Ovary (tissue), 10 donors: ENCODE data around the gene CEP350. TPM values are rescaled to one million over a fixed set of nuclear protein-coding genes. Genes with fewer than 3 reads are reported as not detected.

Experiments
- DNase-seq, 5 donors: peaks; one replicate each; pipeline ENCODE4 v3.0.0-alpha.2; 2019 to 2020
- H3K27ac ChIP-seq, 2 donors: fragments of 200-600 bp; one replicate each; pipeline versions ENCODE4 v1.5.1 to v1.8.0; 2019 to 2022
- H3K27me3 ChIP-seq: fragments of 200-600 bp; one replicate; pipeline ENCODE4 v1.8.0; 2022
- H3K36me3 ChIP-seq: fragments of 200-600 bp; sonication (generic); one replicate; pipeline ENCODE4 v1.5.1; 2019
- H3K4me1 ChIP-seq: one replicate; pipeline ENCODE4 v1.8.1; 2013; ENCODE audit warnings: mild to moderate bottlenecking, moderate library complexity; ENCODE audit not compliant: insufficient read depth
- H3K4me3 ChIP-seq: fragments of 200-600 bp; sonication (generic); one replicate; pipeline ENCODE4 v1.5.1; 2017
- H3K9me3 ChIP-seq, 2 donors: fragments of 200-600 bp in 1 of 2; sonication (generic) in 1 of 2; one replicate each; pipeline versions ENCODE4 v1.5.1 to v1.8.1; 2013 to 2019; ENCODE audit warnings: mild to moderate bottlenecking in 1 of 2, moderate library complexity in 1 of 2
- CTCF ChIP-seq, 3 donors: fragments of 450-650 bp in 2 of 3; fragments of 200-600 bp in 1 of 3; IDR thresholded peaks; one replicate each; pipeline versions ENCODE4 v1.5.1 to v1.8.0; 2016 to 2022; ENCODE audit warnings: antibody characterized with exemption in 3 of 3, mild to moderate bottlenecking in 1 of 3
- EP300 ChIP-seq: sonication (generic); formaldehyde crosslinking; IDR thresholded peaks from one replicate; pipeline ENCODE4 v1.6.1; 2017; ENCODE audit warnings: antibody characterized with exemption
- POLR2A ChIP-seq: fragments of 450-650 bp; IDR thresholded peaks from one replicate; pipeline ENCODE4 v1.6.1; 2017; ENCODE audit warnings: antibody characterized with exemption, mild to moderate bottlenecking, moderate library complexity
- WGBS, 3 donors: extraction: QIAGEN DNeasy Blood & Tissue Kit in 1 of 3; methylation state at CpG; one replicate each; pipeline versions ENCODE4 v1.1.5 to v1.1.7; 2013 to 2017; 5-methylcytosine and 5-hydroxymethylcytosine counted together
- intact Hi-C, 4 donors: fragments of 100-400 bp; cut with DNase I; formaldehyde crosslinking; loops; one replicate each; pipeline versions ENCODE4 v1.11.0 to v1.15.1; 2022 to 2023
- long read RNA-seq, 3 donors: library from polyadenylated mRNA in 2 of 3; unstranded in 2 of 3; transcript quantifications; one replicate each; pipeline ENCODE4 v2.0.0 and lab custom pipeline, GENCODE V29; 2021 to 2026
- polyA plus RNA-seq, 2 donors: library from polyadenylated mRNA; stranded (reverse); fragments of 200-250 nt in 1 of 2; fragments of 350-450 nt in 1 of 2; fragmentation: Illumina TruSeq in 1 of 2; extraction: RNeasy Lipid Tissue Mini Kit (QIAGEN cat#74804) in 1 of 2; gene quantifications; one replicate each; pipeline ENCODE4 v1.2.3, GENCODE V29; 2013 to 2014
- total RNA-seq, 7 donors: library from RNA; depleted of rRNA in 2 of 7; stranded (reverse); fragments of >200 nt in 2 of 7; fragmentation: NEBNext Ultra II Directional in 3 of 7; extraction: Animal tissue kit (Norgen Biotek cat#: 25700) in 3 of 7; gene quantifications; one replicate each; pipeline versions ENCODE4 v1.1.0 to v1.2.4, GENCODE V29; 2016 to 2023
- donor health status: DM: no; HTN: no; CAD: no; lungs with moderate emphysema.
- donor health status: DM: no; HTN: no; CAD: no.
- donor health status: Bipolar disorder and iron deficiency.
- donor health status: DM: yes; HTN: yes; CAD: no.
- donor health status: DM: no; HTN: no; CAD: no.
- donor health status: DM: yes; HTN: yes; CAD: no.

Gene CEP350
- total RNA-seq (10 to 100 TPM; 38.7 to 69.4 (median 55.2) TPM), polyA plus RNA-seq (10 to 100 TPM in 1 of 2 donors, 1 to 10 TPM in 1; 7.9 to 16.2 TPM)
- long read RNA-seq, donor 1, partial matches to known transcripts: 14 of 21 reads
- long read RNA-seq, donor 1, other reads (novel, unspliced or antisense): 7 of 21 reads
- long read RNA-seq, donor 2, partial matches to known transcripts: 9 of 9 reads
- long read RNA-seq, donor 2, other reads (novel, unspliced or antisense): 0 of 9 reads
- long read RNA-seq, donor 3, partial matches to known transcripts: 5 of 11 reads
- long read RNA-seq, donor 3, other reads (novel, unspliced or antisense): 6 of 11 reads

GRCh38 chr1:179954493-179955286, at the start of gene CEP350:
CEP350 (plus strand) TSS chr1:179954810; CDS start chr1:179986182, 31,372 bp downstream.
- TF ChIP-seq POLR2A: peak; percentile 77
- no peak for TF ChIP-seq EP300
- peak in 1 of 3 donors; percentile 20 for TF ChIP-seq CTCF (IDR thresholded peaks at IDR 0.05)
- 0 to 1% (median 1%) methylated on average over 44 to 72 of the region's 72 CpGs for WGBS, 3 donors
- Histone ChIP-seq H3K4me3 (peak within 1 kb of the TSS; percentile 97), H3K27ac (peak within 1 kb of the TSS; percentile 88 to 92), H3K9me3 (no peaks in the 10 kb centered on the region), H3K4me1 (no peaks in the 10 kb centered on the region), H3K36me3 (no peaks in the 10 kb centered on the region), H3K27me3 (no peaks in the 10 kb centered on the region)
- peak; percentile 98 to 99 (median 98) for DNase-seq
- intact Hi-C loops: loop anchor here in 2 of 4 donors (2.0 to 10.0 kb wide), 2 partner anchors 70 to 72 kb away; partner anchors contain the start of gene TOR1AIP1 (in 2 of the 2)

GRCh38 chr1:179910934-179911333, 43.7 kb upstream of the CEP350 start:
- WGBS, 3 donors: 26 to 38% (median 26%) methylated on average over 1 of the region's 1 CpG
- no peaks in the 10 kb centered on the region for H3K27me3 ChIP-seq
- no peak overlapping the region for H3K4me3 ChIP-seq
- H3K9me3 ChIP-seq: no peaks in the 10 kb centered on the region
- H3K4me1 ChIP-seq: no peaks in the 10 kb centered on the region
- H3K27ac ChIP-seq: no peak overlapping the region
- TF ChIP-seq EP300 (no peak), CTCF (IDR thresholded peaks at IDR 0.05) (no peak), POLR2A (no peak)
- intact Hi-C loops: no loop called here
- H3K36me3 ChIP-seq: no peaks in the 10 kb centered on the region
- no peak for DNase-seq

- no peak for DNase-seq
- Histone ChIP-seq H3K36me3 (no peaks in the 10 kb centered on the region), H3K9me3 (no peaks in the 10 kb centered on the region), H3K4me3 (no peak overlapping the region), H3K4me1 (no peaks in the 10 kb centered on the region), H3K27me3 (no peaks in the 10 kb centered on the region), H3K27ac (no peak overlapping the region)
- WGBS, 3 donors: 89 to 99% (median 98%) methylated on average over 3 of the region's 3 CpGs
- TF ChIP-seq POLR2A: no peak
- intact Hi-C loops: no loop called here
These were observed 42.8 kb upstream of the CEP350 start for GRCh38 chr1:179911812-179912211.

GRCh38 chr1:179917601-179918429, 36.8 kb upstream of the CEP350 start:
- TF ChIP-seq EP300 (no peak), CTCF (IDR thresholded peaks at IDR 0.05) (no peak), POLR2A (no peak)
- Histone ChIP-seq H3K9me3 (no peaks in the 10 kb centered on the region), H3K27me3 (no peaks in the 10 kb centered on the region), H3K36me3 (no peaks in the 10 kb centered on the region), H3K4me3 (no peak overlapping the region), H3K27ac (no peak overlapping the region), H3K4me1 (no peaks in the 10 kb centered on the region)
- 68 to 70% (median 69%) methylated on average over 10 of the region's 10 CpGs for WGBS, 3 donors
- no peak for DNase-seq
- intact Hi-C loops: no loop called here
